WI38 (cell line): ENCODE data around the gene ANKRD13A.

Source experiments
- H3K4me3 ChIP-seq: 2 replicates; pipeline ENCODE4 v1.5.1; 2011; ENCODE audit warnings: low read depth, mild to moderate bottlenecking, control low read depth, low read length
- CTCF ChIP-seq: IDR thresholded peaks from 2 replicates; pipeline ENCODE4 v1.5.1; 2012; ENCODE audit warnings: low read depth, mild to moderate bottlenecking, control low read depth, low read length

The ANKRD13A gene

GRCh38 chr12:110023059-110023980, 24.1 kb downstream of the ANKRD13A start:
- no peak overlapping the region for H3K4me3 ChIP-seq
- no peak for TF ChIP-seq CTCF

GRCh38 chr12:110024051-110024450, 24.8 kb downstream of the ANKRD13A start:
- TF ChIP-seq CTCF, result no peak
- no peak overlapping the region for H3K4me3 ChIP-seq

GRCh38 chr12:110028323-110028722, 29.1 kb downstream of the ANKRD13A start:
- H3K4me3 ChIP-seq, result no peak overlapping the region
- no peak for TF ChIP-seq CTCF

- no peak for TF ChIP-seq CTCF
- H3K4me3 ChIP-seq, result no peak overlapping the region
Observed at GRCh38 chr12:110029290-110029815, 30.1 kb downstream of the ANKRD13A start.

GRCh38 chr12:110033888-110034287, 34.7 kb downstream of the ANKRD13A start:
- H3K4me3 ChIP-seq, result no peak overlapping the region

GRCh38 chr12:110035534-110036104, 36.4 kb downstream of the ANKRD13A start:
- no peak overlapping the region for H3K4me3 ChIP-seq
- no peak for TF ChIP-seq CTCF

More at GRCh38 chr12:110033888-110034287, 34.7 kb downstream of the ANKRD13A start:
- TF ChIP-seq CTCF, result no peak

- H3K4me3 ChIP-seq, result no peak overlapping the region
- TF ChIP-seq CTCF, result no peak
Observed at GRCh38 chr12:110037315-110037714, 38.1 kb downstream of the ANKRD13A start.
